ENCODE results near the gene ZNF865.
A peak's percentile ranks its signal among the peaks of the same experiment; 100 is the strongest.

ZNF865 gene

GRCh38 chr19:55643003-55643886, 37.8 kb downstream of the ZNF865 start, which contains the start of gene ZNF581:
TSS of gene ZNF581 (plus strand) at chr19:55643649. CDS start at chr19:55644572, 923 bp downstream.
- Histone ChIP-seq H3K27ac (ENCODE audit: low read depth, low read length, poor library complexity, severe bottlenecking) (peak within 1 kb of the TSS; percentile 94), H3K4me2 (ENCODE audit: low read length) (peak within 1 kb of the TSS; percentile 87), H2AFZ (ENCODE audit: low read length) (no peak within 1 kb of the TSS), H4K20me1 (ENCODE audit: insufficient read depth, low read length) (no peaks in the 10 kb centered on the region), H3K36me3 (ENCODE audit: insufficient read depth, low read length) (peaks cover 26% of the 10 kb centered on the region), H3K4me3 (ENCODE audit: low read depth, low read length, poor library complexity, severe bottlenecking) (peak within 1 kb of the TSS; percentile 89), H3K79me2 (ENCODE audit: insufficient read depth, low read length) (peaks cover 10% of the 10 kb centered on the region), H3K4me1 (ENCODE audit: insufficient read depth, low read length, severe bottlenecking) (peaks cover 60% of the 10 kb centered on the region), H3K9ac (ENCODE audit: low read length) (peak within 1 kb of the TSS; percentile 96), H3K9me2 (ENCODE audit: low read depth, low read length) (no peaks in the 10 kb centered on the region), H3K27me3 (ENCODE audit: insufficient read depth, low read length) (no peaks in the 10 kb centered on the region), H3K9me3 (ENCODE audit: low read length) (no peaks in the 10 kb centered on the region), H3F3A (ENCODE audit: insufficient read depth, low read length) (peaks cover 9% of the 10 kb centered on the region; the same call in 1 of the 2 replicates)
- no peak for TF ChIP-seq EZH2 (IDR thresholded peaks at IDR 0.05; ENCODE audit: borderline replicate concordance, low read length)
- no peak for TF ChIP-seq CTCF (IDR thresholded peaks at IDR 0.05; ENCODE audit: low read length)

- Histone ChIP-seq H3K4me3 (ENCODE audit: low read depth, low read length, poor library complexity, severe bottlenecking) (peak overlapping the region; percentile 89), H3K36me3 (ENCODE audit: insufficient read depth, low read length) (peaks cover 26% of the 10 kb centered on the region), H3K27me3 (ENCODE audit: insufficient read depth, low read length) (no peaks in the 10 kb centered on the region), H2AFZ (ENCODE audit: low read length) (no peak overlapping the region), H3K4me1 (ENCODE audit: insufficient read depth, low read length, severe bottlenecking) (peaks cover 65% of the 10 kb centered on the region), H3K4me2 (ENCODE audit: low read length) (peak overlapping the region; percentile 87), H3K9me2 (ENCODE audit: low read depth, low read length) (no peaks in the 10 kb centered on the region), H3K79me2 (ENCODE audit: insufficient read depth, low read length) (peaks cover 10% of the 10 kb centered on the region), H3F3A (ENCODE audit: insufficient read depth, low read length) (peaks cover 9% of the 10 kb centered on the region; the same call in 1 of the 2 replicates), H3K27ac (ENCODE audit: low read depth, low read length, poor library complexity, severe bottlenecking) (peak overlapping the region; percentile 94), H4K20me1 (ENCODE audit: insufficient read depth, low read length) (no peaks in the 10 kb centered on the region), H3K9ac (ENCODE audit: low read length) (peak overlapping the region; percentile 96), H3K9me3 (ENCODE audit: low read length) (no peaks in the 10 kb centered on the region)
- TF ChIP-seq CTCF (IDR thresholded peaks at IDR 0.05; ENCODE audit: low read length) (no peak), EZH2 (IDR thresholded peaks at IDR 0.05; ENCODE audit: borderline replicate concordance, low read length) (no peak)
These were observed 38.4 kb downstream of the ZNF865 start for GRCh38 chr19:55643887-55644176.

GRCh38 chr19:55644191-55644833, 38.9 kb downstream of the ZNF865 start:
- peaks cover 10% of the 10 kb centered on the region for H3K79me2 ChIP-seq (ENCODE audit: insufficient read depth, low read length)
- H3K27ac ChIP-seq (ENCODE audit: low read depth, low read length, poor library complexity, severe bottlenecking), result peak overlapping the region; percentile 94
- no peaks in the 10 kb centered on the region for H3K9me2 ChIP-seq (ENCODE audit: low read depth, low read length)
- no peak overlapping the region for H2AFZ ChIP-seq (ENCODE audit: low read length)
- H4K20me1 ChIP-seq (ENCODE audit: insufficient read depth, low read length), result no peaks in the 10 kb centered on the region
- TF ChIP-seq CTCF (IDR thresholded peaks at IDR 0.05; ENCODE audit: low read length), result no peak
- TF ChIP-seq EZH2 (IDR thresholded peaks at IDR 0.05; ENCODE audit: borderline replicate concordance, low read length), result no peak
- no peaks in the 10 kb centered on the region for H3K9me3 ChIP-seq (ENCODE audit: low read length)
- H3K4me3 ChIP-seq (ENCODE audit: low read depth, low read length, poor library complexity, severe bottlenecking), result peak overlapping the region; percentile 89
- peaks cover 26% of the 10 kb centered on the region for H3K36me3 ChIP-seq (ENCODE audit: insufficient read depth, low read length)
- H3K4me1 ChIP-seq (ENCODE audit: insufficient read depth, low read length, severe bottlenecking), result peaks cover 67% of the 10 kb centered on the region
- peak overlapping the region; percentile 87 for H3K4me2 ChIP-seq (ENCODE audit: low read length)
- peak overlapping the region; percentile 96 for H3K9ac ChIP-seq (ENCODE audit: low read length)
- peaks cover 9% of the 10 kb centered on the region; the same call in 1 of the 2 replicates for H3F3A ChIP-seq (ENCODE audit: insufficient read depth, low read length)
- no peaks in the 10 kb centered on the region for H3K27me3 ChIP-seq (ENCODE audit: insufficient read depth, low read length)
